Hepatocyte (in vitro differentiated cells): ENCODE data around the gene GPAM.

ENCODE experiments used
- CTCF ChIP-seq: fragments of 200-600 bp; sonication (generic); IDR thresholded peaks from 2 replicates; pipeline ENCODE4 v1.5.1; 2016; ENCODE audit warnings: antibody characterized with exemption, mild to moderate bottlenecking; ENCODE audit not compliant: poor library complexity
- EZH2 ChIP-seq: fragments of 200-600 bp; sonication (generic); IDR thresholded peaks from 2 replicates; pipeline ENCODE4 v1.6.1; 2016; ENCODE audit warnings: antibody characterized with exemption, mild to moderate bottlenecking, borderline replicate concordance
- EZH2phosphoT487 ChIP-seq: fragments of 200-600 bp; sonication (generic); IDR thresholded peaks from one replicate; pipeline ENCODE4 v1.6.1; 2018; ENCODE audit warnings: antibody characterized with exemption, mild to moderate bottlenecking, low read depth, moderate library complexity; ENCODE audit not compliant: unreplicated experiment, severe bottlenecking

GRCh38 chr10:112218036-112218390 lies 34.4 kb upstream of the GPAM start:
- TF ChIP-seq CTCF, result no peak
- TF ChIP-seq EZH2, result no peak
- TF ChIP-seq EZH2phosphoT487, result no peak
